Breast epithelium (tissue), 4 donors: ENCODE results near the gene CYYR1. TPM values are rescaled to one million over a fixed set of nuclear protein-coding genes. Genes with fewer than 3 reads are reported as not detected.

Experiments
- DNase-seq, 2 donors: peaks; one replicate each; pipeline ENCODE4 v3.0.0-alpha.2; 2019; ENCODE audit warnings: low spot score in 2 of 2
- H3K27ac ChIP-seq, 2 donors: fragments of 200-600 bp; sonication (generic) in 1 of 2; one replicate each; pipeline ENCODE4 v1.5.1; 2016 to 2019; ENCODE audit warnings: mild to moderate bottlenecking in 1 of 2
- H3K27me3 ChIP-seq, 2 donors: fragments of 200-600 bp; sonication (generic) in 1 of 2; one replicate each; pipeline versions ENCODE4 v1.5.1 to v1.6.0; 2017 to 2019; ENCODE audit warnings: control low read depth in 1 of 2, mild to moderate bottlenecking in 1 of 2
- H3K36me3 ChIP-seq: fragments of 200-600 bp; one replicate; pipeline ENCODE4 v1.5.1; 2019
- H3K4me1 ChIP-seq, 2 donors: fragments of 200-600 bp; sonication (generic); one replicate each; pipeline ENCODE4 v1.5.1; 2016 to 2019; ENCODE audit warnings: control low read depth in 1 of 2
- H3K4me3 ChIP-seq, 3 donors: fragments of 200-600 bp; sonication (generic); 1 replicate in 2 of 3; 2 replicates in 1 of 3; pipeline ENCODE4 v1.5.1; 2016 to 2019; ENCODE audit warnings: mild to moderate bottlenecking in 3 of 3, moderate library complexity in 2 of 3
- H3K9me3 ChIP-seq, 2 donors: fragments of 200-600 bp; sonication (generic) in 1 of 2; one replicate each; pipeline ENCODE4 v1.5.1; 2016 to 2019; ENCODE audit warnings: control low read depth in 1 of 2
- POLR2A ChIP-seq: fragments of 450-650 bp; IDR thresholded peaks from one replicate; pipeline ENCODE4 v1.6.1; 2016; ENCODE audit warnings: antibody characterized with exemption, mild to moderate bottlenecking, moderate library complexity
- POLR2AphosphoS5 ChIP-seq, 3 donors: sonication (generic); formaldehyde crosslinking; IDR thresholded peaks; one replicate each; pipeline ENCODE4 v1.6.1; 2017; ENCODE audit warnings: antibody characterized with exemption in 3 of 3
- intact Hi-C: fragments of 100-400 bp; cut with DNase I; formaldehyde crosslinking; loops from one replicate; pipeline ENCODE4 v1.15.1; 2023; ENCODE audit warnings: low total_unique reads
- total RNA-seq, 3 donors: library from RNA; depleted of rRNA; stranded (reverse); fragments of >200 nt; gene quantifications; one replicate each; pipeline ENCODE4 v1.1.0, GENCODE V29; 2016
- TF ChIP-seq, protein P1 (sequence below), 3 donors: fragments of 450-650 bp; IDR thresholded peaks; one replicate each; pipeline ENCODE4 v1.5.1; 2016 to 2017; ENCODE audit warnings: antibody characterized with exemption in 3 of 3, mild to moderate bottlenecking in 3 of 3, moderate library complexity in 3 of 3

The CYYR1 gene
- total RNA-seq, 3 donors from 2014 or later: 10.6 to 15.1 (median 14.3) TPM

DNA sequence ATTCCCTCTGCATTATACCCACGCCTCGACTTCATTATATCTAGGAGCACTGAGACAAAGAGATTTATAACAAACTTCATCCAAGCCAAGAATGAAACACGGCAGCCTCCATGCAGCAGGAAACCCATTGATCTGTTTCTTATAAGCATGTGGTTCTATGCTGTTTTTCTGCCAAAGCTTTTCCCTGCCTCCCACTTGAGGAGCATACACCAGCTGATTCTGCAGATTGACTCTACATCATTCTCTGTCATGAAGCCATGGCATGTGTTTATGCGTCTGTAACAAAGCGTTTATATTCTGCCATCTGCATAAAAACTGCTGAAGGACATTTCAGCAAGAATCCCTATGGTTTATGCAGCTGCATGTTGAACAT lies 102.0 kb downstream of the CYYR1 start:
- Histone ChIP-seq H3K27ac (no peak overlapping the region), H3K4me1 (no peaks in the 10 kb centered on the region), H3K9me3 (no peaks in the 10 kb centered on the region), H3K27me3 (no peaks in the 10 kb centered on the region), H3K36me3 (no peaks in the 10 kb centered on the region), H3K4me3 (no peak overlapping the region)
- no peak for DNase-seq
- intact Hi-C loops: no loop called here
- no peak for TF ChIP-seq POLR2A
- TF ChIP-seq, protein P1, sequence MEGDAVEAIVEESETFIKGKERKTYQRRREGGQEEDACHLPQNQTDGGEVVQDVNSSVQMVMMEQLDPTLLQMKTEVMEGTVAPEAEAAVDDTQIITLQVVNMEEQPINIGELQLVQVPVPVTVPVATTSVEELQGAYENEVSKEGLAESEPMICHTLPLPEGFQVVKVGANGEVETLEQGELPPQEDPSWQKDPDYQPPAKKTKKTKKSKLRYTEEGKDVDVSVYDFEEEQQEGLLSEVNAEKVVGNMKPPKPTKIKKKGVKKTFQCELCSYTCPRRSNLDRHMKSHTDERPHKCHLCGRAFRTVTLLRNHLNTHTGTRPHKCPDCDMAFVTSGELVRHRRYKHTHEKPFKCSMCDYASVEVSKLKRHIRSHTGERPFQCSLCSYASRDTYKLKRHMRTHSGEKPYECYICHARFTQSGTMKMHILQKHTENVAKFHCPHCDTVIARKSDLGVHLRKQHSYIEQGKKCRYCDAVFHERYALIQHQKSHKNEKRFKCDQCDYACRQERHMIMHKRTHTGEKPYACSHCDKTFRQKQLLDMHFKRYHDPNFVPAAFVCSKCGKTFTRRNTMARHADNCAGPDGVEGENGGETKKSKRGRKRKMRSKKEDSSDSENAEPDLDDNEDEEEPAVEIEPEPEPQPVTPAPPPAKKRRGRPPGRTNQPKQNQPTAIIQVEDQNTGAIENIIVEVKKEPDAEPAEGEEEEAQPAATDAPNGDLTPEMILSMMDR (IDR thresholded peaks at IDR 0.05): no peak
- TF ChIP-seq POLR2AphosphoS5 (IDR thresholded peaks at IDR 0.05): no peak

DNA sequence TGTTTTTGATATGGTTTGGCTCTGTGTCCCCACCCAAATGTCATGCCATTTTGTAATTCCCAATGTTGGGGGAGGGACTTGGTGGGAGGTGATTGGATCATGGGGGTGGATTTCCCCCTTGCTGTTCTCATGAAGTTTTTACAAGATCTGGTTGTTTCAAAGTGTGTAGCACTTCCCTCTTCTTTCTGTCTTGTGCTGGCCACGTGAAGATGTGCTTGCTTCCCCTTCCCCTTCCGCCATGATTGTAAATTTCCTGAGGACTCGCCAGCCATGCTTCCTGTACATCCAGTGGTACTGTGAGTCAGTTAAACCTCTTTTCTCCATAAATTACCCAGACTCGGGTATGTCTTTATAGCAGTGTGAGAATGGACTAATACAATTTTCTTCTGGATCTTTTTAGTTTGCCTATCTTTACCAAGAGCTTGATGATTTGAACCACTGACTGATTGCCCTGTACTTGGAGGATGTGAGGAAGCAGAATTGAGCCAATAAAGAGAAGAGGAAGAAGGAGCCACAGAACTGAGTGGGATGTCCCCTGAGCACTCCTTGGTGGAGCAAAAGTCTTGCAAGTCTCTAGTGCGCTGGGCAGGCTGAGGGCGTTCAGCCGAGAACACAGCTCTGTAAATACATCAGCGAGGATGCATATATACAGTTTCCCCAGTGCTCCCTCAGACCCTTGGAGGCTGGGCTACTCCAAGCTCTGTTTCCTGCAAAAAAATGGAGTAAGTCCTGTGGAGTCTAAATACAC lies 102.6 kb downstream of the CYYR1 start:
- no peak for DNase-seq
- intact Hi-C loops: no loop called here
- Histone ChIP-seq H3K9me3 (no peaks in the 10 kb centered on the region), H3K36me3 (no peaks in the 10 kb centered on the region), H3K27me3 (no peaks in the 10 kb centered on the region), H3K4me3 (no peak overlapping the region), H3K27ac (no peak overlapping the region), H3K4me1 (no peaks in the 10 kb centered on the region)
- TF ChIP-seq POLR2A: no peak
- no peak for TF ChIP-seq POLR2AphosphoS5 (IDR thresholded peaks at IDR 0.05)
- TF ChIP-seq, protein P1 (IDR thresholded peaks at IDR 0.05): no peak

DNA sequence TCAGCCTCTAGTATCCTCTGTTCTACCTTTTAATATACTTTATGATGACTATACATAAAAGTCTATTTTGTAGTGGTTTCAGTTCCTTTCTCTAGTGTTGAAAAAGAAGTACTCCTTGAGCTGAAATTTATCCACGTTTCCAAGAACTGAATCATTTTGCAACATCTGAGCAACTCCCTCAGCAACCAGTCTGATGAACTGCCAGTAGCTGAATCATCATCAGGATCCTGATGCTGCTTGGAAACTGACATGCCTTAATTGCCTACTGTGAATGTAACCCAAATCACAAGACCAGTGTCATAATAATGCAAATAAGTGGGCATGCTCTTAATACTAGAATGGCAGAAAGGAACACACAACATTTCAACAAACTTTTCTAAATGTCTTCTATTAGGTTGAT lies 103.3 kb downstream of the CYYR1 start:
- Histone ChIP-seq H3K9me3 (no peaks in the 10 kb centered on the region), H3K36me3 (no peaks in the 10 kb centered on the region), H3K27ac (no peak overlapping the region), H3K4me1 (no peaks in the 10 kb centered on the region), H3K27me3 (no peaks in the 10 kb centered on the region), H3K4me3 (no peak overlapping the region)
- intact Hi-C loops: no loop called here
- TF ChIP-seq POLR2A: no peak
- TF ChIP-seq, protein P1 (IDR thresholded peaks at IDR 0.05): no peak
- no peak for TF ChIP-seq POLR2AphosphoS5 (IDR thresholded peaks at IDR 0.05)
- no peak for DNase-seq

DNA sequence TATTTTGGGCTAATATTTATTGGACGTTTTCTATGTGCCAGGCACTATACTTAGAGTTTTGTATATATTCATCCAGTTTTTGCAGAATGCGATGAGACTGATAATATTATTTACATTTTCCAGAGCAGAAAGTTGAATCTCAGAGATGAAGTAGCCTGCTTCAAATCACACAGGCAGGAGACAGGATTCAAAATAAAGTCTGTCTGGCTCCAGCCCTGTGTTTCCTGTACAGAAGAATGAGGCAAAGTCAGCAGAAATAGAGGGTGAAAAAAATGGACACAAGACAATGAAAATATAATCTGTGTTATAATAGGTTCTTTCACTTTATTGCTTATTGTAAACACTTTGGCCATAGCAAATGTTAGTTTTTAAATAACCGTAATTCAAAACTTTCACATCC lies 107.2 kb downstream of the CYYR1 start:
- Histone ChIP-seq H3K27me3 (no peaks in the 10 kb centered on the region), H3K36me3 (no peaks in the 10 kb centered on the region), H3K4me3 (no peak overlapping the region), H3K9me3 (no peaks in the 10 kb centered on the region), H3K27ac (no peak overlapping the region), H3K4me1 (no peaks in the 10 kb centered on the region)
- TF ChIP-seq POLR2A (no peak), POLR2AphosphoS5 (IDR thresholded peaks at IDR 0.05) (no peak)
- TF ChIP-seq, protein P1 (IDR thresholded peaks at IDR 0.05): no peak
- intact Hi-C loops: no loop called here
- DNase-seq: no peak

DNA sequence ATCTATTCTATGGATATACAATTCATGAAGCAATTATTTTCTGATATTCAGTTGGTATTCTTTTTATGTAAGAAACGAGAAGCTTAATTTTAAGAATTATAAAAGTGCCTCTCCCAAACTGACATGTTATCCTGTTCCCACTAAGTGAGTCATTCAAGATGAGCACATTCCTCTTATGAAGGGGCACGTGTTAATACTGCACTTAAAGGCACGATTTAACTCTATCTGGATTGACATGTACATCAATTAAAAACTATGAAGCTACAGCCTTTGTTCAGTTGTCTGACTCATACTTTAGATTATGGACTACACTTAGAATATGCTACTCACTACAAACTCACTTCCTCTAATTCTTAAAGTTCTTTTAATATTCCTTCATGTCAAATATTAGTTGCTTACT lies 111.6 kb downstream of the CYYR1 start:
- TF ChIP-seq POLR2A (no peak), POLR2AphosphoS5 (IDR thresholded peaks at IDR 0.05) (no peak)
- TF ChIP-seq, protein P1 (IDR thresholded peaks at IDR 0.05): no peak
- H3K36me3 ChIP-seq: no peaks in the 10 kb centered on the region
- no peak overlapping the region for H3K27ac ChIP-seq
- H3K27me3 ChIP-seq: no peaks in the 10 kb centered on the region
- H3K4me3 ChIP-seq: no peak overlapping the region
- H3K4me1 ChIP-seq: no peaks in the 10 kb centered on the region
- no peak for DNase-seq
- intact Hi-C loops: no loop called here
- no peaks in the 10 kb centered on the region for H3K9me3 ChIP-seq
